Measurements from ENCODE around the gene QTRT2.

The QTRT2 gene

DNA sequence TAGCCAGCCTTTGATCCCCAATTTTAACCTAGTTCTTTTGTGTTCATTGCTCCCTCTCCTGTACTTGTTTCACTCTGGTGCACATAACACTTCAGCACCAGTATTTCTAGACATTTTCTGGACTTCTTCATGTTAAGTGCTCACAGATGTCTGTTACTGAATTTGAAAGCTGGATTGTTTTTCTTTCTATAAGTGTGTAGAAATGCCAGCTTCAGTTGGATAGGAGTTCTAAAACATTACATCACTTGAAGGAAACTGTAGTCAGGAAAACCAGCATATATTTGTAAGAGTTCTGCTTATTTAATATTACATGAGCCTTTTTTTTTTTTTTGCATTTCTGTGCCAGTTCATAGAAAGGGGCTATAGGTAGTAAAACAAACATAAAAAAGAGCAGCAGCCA is 21.6 kb downstream of the QTRT2 start:
- DNase-seq (ENCODE audit: low spot score) = no peak

DNA sequence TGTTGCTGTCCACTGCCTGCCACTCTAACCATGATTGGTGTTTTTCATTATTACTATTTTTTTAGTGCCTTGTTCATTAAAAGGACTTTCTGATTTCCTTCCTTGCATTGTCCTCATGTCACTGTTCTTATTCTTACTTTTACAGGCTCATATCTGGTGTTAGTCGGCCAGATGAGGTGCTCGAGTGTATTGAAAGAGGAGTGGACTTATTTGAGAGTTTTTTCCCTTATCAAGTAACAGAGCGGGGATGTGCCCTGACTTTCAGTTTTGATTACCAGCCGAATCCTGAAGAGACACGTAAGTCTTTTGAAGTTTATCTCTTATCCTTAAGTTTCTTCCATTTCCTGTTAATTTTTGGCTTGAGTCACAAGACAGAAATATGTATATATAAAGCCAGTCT is 23.2 kb downstream of the QTRT2 start:
- DNase-seq (ENCODE audit: low spot score) = no peak

DNA sequence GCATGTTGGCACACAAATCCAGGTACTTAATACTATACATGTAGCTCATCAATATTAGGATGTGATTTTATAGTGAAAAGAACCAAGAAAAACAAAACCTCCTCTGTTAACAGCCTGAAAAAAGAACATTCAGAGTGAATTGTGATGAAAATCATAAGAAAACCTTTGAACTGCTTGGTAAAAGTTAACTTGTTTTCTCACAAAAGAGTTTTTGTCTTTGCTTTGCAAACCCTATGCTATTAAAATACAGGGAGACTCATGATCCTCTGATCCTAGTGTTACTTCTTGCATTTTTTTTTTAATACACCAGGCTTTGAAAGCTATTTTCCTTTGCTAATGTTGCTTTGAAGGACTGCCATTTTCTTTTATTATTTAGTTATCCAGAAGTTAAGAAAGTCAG is 23.7 kb downstream of the QTRT2 start:
- DNase-seq (ENCODE audit: low spot score) = no peak

DNA sequence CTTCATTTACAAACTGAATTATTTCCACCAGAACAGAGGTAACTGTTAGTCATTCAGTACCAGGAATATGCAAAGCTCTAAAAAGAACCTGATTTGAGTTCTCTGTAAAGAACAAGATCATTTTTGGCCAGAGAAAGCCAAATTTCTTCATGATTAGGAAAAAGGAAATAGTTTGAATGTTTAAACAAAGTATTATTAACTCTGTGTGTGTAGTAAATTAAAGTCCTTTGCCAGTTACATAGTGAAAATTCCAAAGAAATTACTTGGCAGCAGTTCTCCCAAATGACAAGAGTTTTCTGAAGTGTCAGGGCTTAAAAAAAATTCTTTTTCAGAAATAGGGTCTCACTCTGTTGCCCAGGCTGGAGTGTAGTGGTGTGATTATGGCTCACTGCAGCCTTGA is 24.5 kb downstream of the QTRT2 start:
- no peak for DNase-seq (ENCODE audit: low spot score)

DNA sequence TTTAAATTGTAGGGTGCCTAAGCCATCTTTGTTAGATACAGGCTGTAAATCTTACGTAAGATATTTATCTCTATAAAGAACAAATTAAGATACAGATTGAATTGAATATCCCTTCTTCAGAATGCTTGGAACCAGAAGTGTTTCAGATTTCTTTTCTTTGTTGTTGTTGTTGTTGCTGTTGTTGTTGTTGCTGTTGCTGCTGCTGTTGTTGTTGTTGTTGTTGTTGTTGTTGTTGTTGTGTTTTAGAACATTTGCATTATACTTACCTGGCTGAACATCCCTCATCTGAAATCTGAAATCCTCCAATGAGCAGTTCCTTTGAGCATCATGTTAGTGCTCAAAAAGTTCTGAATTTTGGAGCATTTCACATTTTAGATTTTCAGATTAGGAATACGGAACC is 26.6 kb downstream of the QTRT2 start:
- no peak for DNase-seq (ENCODE audit: low spot score)

DNA sequence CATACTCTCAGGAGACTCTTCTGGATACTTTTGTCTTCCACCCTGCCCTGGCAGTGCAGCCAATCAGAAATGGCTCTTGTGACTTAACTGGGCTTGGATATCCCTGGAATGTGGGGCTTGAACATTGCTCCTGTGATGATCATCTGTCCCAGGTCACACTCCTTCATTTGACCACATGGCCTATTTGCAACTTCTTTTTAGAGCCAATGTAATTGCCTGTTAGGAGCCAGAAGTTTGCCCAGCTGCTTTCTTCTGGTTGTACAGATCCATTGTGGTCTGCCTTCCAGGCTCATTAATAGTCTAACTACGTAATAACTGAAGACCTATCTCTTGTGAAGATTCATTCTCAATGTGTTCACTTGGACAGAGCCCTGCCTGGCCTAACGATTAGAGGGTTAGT is 29.8 kb downstream of the QTRT2 start:
- DNase-seq (ENCODE audit: low spot score) = no peak

DNA sequence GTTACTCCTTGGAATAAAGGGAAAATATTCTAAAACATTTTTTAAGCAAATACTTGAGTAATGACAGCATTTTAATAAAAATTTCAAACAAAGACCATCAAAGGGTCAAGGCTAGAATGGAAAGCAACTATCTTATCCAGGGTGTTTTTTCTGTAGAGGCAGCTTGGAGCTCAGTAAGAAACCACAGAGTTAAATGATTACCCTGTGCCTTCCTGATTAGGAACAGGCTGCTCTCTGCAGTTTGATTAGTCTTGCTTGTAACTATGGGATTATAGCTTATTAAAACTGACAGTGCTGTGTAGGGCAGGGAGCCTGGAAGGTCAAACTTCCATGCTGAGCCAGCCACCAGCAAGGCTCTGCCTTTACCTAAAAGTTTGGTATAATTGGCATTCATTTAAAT is 33.1 kb downstream of the QTRT2 start:
- no peak for DNase-seq (ENCODE audit: low spot score)

DNA sequence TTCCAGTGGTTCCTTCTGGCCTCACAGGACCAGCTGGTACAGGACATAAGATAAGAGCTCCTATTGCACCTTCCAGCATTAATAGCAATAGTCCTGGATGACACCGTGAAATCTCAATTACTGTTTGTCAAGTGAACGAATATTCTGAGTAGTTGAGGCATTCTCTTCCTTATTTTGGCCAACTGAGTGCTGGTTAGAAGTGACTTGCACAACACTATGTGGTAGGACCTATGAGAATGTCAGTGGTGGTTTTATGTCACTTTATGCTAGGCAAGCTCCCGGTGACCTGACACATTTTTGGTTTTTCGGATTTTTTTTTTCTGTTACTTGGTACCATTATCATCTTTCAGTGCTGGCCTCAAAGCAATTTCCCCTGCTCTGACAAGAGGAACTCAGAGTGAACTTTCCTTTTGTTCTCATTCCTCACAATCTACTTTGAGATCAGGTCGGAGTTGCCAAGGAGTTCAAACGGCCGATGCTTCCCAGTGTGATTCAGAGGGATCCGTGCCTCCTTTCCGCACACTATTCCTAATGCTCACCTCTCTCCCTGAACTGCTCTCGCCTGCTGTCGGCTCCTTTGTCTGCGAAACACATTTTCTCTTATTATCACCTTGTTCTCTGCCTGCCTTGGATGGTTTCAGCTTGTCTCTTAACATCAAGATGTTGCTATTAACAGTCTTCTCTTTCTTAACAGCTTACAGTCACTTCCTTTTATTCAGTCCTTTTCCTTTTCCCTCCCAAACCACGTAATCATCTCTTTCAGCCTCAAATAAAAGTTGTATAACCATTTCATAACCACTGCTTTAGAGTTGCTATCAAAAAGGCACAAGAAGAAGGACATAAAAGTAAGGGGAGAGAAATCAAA is 35.8 kb downstream of the QTRT2 start:
- no peak for DNase-seq (ENCODE audit: low spot score)

DNA sequence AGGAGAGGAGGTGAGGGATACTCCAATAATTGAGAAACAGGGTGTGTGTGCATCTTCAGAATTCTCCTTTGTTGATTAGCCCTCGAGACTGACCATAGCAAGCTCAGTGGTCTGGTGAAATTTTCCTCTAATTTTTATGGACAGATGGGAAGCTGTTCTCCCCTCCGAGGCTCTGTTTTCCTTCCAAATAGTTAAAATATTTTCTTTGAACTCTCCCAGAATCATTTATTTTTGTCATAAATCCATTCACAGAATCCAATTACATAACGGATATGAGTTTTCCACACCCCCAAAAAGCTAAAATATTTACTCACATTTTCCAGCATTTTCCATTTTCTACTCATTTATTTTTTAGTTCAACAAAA is 36.5 kb downstream of the QTRT2 start:
- DNase-seq (ENCODE audit: low spot score) = no peak

DNA sequence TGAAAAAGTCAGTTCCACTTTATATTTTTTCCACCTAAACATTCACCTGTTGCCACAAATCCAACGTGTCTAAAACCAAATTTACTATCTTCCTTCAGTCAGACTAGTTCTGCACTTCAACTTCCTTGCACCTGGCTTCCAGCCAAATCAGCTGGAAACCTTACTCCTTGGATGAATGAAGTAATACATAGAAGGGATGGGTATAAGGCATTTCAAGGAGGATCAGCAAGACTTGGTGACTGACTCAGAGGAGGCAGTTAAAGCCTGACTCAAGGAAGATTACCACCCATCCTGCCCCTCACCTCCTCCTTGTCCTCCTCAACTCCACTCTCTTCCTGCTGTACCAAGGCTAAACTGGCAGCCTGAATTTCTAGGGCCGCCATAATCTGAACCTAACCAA is 37.1 kb downstream of the QTRT2 start:
- no peak for DNase-seq (ENCODE audit: low spot score)

DNA sequence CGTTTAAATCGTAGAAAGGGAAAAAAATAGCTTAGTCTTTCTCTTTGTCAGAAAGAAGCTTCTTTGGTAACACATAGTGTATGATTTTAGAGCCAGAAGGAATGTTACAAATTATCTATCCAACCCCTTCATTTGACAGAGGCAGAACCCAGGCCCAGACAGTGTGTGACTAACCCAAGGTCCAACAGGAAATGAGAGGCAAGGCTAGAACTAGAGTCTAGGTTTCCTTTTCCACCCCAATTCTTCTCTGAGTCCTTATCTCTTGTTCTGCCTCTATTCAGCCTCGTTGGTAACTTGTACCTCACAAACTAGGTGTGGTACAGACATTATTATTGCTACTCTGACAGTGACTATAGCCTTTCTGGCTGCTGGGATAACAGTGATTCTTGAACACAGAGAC is 39.3 kb downstream of the QTRT2 start:
- no peak for DNase-seq (ENCODE audit: low spot score)

DNA sequence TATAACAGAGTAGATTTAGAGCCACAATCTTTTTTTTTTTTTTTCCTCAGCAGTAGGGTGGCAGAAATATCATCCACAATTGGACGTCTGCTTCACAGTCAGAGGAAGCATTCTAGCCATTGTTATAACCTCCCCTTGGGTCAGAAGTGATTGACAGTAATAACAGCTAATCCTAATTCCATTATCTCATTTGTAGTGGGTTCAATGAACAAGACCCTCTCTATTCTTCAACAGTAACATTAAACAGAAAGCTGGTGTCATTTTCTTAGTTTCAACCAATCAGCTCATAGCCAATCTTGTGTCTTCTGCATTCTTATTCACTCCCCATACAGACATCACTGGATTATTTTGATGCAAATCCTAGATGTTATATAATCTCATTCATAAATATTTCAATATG is 44.6 kb downstream of the QTRT2 start:
- DNase-seq (ENCODE audit: low spot score) = no peak

DNA sequence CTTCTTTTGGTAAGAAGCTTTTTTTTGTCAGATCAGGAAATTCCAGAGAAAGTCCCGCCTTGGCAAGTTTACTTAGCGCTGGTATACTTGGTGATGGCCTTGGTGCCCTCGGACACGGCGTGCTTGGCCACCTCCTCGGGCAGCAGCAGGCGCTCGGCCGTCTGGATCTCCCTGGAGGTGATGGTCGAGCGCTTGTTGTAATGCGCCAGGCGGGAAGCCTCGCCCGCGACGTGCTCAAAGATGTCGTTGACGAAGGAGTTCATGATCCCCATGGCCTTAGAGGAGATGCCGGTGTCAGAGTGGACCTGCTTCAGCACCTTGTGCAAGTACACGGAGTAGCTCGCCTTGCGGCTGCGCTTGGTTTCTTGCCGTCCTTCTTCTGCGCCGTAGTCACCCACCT is 46.6 kb downstream of the QTRT2 start:
- no peak for DNase-seq (ENCODE audit: low spot score)

DNA sequence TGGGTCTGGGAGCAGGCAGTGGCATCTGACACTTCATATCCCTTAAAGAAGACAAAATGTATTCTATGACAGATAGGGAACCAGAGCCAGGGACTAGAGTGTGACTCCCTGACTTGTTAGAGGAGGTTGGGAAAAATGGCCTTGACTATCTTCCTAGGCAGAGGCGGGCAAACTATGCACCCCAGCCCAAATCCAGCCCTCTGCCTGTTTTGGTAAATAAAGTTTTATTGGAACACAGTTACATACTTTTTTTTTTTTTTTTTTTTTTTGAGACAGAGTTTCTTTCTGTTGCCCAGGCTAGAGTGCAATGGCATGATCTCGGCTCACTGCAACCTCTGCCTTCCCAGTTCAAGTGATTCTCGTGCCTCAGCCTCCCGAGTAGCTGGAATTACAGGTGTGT is 47.3 kb downstream of the QTRT2 start:
- DNase-seq (ENCODE audit: low spot score) = no peak

DNA sequence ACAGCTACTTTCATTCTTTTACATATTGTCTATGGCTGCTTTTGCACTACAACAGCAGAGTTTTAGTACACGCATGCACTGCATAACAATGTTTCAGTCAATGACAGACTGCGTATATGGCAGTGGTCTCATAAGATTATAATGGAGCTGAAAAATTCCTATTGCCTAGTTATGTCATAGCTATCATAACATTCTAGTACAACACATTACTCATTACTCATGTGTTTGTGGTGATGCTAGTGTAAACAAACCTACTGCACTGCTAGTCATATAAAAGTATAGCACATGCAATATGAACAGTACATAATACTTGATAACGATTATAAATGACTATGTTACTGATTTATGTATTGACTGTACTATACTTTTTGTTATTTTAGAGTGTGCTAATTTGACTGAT is 47.9 kb downstream of the QTRT2 start:
- no peak for DNase-seq (ENCODE audit: low spot score)

DNA sequence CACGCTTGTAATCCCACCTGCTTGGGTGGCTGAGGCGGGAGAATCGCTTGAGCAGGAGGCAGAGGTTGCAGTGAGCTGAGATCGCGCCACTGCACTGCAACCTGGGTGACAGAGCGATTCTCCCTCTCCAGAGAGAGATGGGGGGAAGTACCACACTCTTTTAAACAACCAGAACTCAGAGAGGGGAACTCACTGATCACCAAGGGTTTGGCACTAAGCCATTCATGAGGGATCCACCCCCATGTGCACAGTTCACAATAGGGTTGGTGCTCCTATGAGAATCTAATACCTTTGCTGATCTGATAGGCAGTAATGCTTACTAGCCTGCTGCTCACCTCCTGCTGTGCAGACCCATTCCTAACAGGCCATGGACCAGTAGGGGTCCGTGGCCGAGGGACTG is 51.6 kb downstream of the QTRT2 start:
- DNase-seq (ENCODE audit: low spot score) = no peak

DNA sequence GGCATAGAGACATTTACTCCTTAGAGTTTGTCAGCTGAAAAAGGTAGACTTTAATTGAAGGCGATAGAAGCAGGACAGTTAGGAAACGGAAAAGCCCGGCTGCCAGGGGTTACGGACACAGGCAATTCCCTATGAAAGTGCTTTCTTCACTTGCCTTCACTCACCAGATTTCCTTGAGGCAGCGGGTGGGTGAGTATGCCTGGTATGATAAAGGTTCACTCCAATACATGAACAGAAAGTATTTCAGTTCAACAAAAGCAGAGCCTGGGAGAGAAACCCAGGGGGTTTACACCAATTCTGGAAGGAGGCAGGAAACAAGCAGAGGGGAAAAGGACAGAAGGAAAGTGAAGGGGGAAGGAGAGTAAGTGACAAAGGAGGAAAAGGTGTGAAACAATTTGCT is 53.9 kb downstream of the QTRT2 start:
- no peak for DNase-seq (ENCODE audit: low spot score)

DNA sequence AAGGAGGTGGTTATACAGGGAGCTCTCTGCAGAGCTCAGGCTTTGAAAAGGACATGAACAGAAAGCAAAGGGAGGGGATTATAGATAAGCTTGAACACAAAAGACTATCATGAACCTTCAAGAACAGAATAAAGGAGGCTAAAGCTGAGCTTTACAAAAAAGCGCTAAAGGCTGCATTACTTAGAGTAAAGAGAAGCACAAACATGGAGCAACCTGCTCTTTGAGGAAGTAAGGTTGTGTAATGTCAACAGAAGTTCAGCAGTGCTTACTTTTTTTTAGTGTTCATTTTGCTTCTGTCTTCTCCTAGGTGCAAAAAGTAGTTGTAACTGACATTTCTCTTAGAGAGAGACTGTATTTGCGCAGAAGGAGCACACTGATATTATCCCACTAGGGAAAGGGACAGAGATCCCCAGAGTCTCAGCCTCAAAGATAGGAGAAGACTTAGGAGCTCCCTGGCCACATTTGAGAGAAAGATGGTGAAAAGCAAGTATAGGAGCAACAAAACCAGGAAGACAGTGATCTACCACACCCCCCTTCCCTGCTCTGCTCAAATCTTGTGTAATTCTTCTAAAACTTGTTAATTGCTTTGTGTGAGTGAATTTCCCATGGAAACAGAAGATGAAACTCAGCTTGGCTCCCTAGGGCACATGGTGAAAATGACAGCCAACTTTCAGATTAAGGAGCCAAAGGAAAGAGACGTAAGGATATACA is 54.7 kb downstream of the QTRT2 start:
- DNase-seq (ENCODE audit: low spot score) = no peak

DNA sequence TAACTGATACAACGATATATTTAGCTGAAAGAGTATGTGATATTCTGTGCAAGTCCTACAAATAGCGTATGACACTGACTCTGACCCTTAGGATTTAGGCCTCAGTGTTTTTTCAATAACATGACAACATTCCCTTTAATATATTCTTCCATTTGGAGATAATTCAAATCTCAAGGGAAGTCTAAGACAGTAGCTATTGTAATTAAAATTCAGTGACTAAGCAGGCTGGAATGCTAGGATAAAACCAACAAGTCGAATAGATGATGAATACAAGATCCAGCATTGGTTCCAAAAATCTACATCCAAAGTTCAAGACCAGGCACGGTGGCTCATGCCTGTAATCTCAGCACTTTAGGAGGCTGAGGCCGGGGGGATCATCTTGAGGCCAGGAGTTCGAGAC is 56.2 kb downstream of the QTRT2 start:
- DNase-seq (ENCODE audit: low spot score) = no peak

DNA sequence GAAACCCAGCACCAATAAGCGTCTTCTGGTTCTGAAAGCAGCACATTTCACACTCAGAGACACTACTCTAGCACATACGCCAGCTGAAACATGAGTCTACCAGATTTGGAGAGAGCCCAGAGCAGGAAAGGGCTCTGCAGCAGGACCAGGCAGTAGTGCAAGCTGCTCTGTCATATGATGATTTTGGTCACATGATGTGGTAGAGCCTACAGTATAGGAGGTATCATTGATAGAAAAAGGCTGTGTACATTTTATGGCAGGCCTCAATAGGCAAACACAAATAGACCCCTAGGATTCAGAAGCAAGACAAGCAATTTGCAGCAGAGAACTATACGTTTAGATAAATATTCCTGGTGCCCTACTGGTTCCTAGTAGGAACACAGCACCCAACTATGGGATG is 58.2 kb downstream of the QTRT2 start:
- DNase-seq (ENCODE audit: low spot score) = no peak

DNA sequence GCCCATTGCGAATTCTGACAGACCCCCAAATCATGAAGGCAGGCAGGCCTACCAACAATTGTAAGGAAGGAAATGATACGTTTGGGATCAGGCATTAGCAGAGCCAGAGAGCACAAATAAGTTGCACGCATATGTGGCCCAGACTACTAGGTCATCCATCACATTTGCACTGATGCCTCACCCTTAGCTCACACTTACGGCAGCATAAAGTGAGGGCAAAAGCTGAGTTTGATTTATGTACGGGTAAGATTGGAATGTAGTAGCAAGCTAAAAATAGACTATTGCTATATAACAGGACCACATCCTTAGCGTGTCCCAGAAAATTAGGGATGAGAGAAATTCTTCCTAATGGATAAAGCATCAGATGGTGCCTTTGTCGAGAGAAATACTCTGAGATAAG is 58.6 kb downstream of the QTRT2 start:
- DNase-seq (ENCODE audit: low spot score) = no peak

DNA sequence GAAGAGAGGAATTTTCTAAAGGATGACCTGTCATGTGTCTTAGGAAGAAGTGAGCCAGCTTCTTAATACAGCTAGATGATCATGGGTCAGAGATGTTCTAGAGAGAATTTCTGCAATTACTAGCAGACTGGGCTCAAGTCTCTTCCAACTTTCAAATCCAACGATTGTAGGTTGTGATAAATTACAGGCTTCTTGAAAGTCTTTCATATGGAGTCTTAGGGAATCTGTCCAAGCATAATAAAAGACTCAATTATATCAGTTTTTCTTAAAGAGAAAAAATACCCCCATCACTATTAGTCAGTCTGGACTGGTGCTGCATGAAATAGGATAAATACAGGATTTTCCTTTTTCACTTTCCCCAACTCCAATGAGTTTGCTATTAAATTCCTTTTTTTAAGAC is 63.2 kb downstream of the QTRT2 start:
- DNase-seq (ENCODE audit: low spot score) = no peak

DNA sequence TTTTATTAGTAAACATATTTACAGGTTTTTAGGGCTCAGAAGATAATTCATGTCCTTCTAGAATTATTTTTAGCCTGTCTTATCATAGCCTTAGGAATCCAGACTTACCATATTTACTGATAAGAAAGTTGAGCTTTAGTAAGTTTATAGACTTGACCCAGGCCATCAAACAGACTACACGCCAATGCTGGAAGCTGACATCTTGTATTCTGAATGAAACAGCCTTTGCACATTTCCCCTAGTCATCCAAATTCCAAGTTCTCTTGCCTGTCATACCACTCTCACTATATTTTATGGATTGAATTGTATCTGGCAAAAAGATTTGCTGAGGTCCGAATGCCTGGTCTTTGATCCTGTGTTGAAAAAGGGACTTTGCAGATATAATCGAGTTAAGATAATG is 63.7 kb downstream of the QTRT2 start:
- no peak for DNase-seq (ENCODE audit: low spot score)

Measured in globus pallidus (tissue), 1 donor.